Prostate gland (tissue), 2 donors: ENCODE results near the gene ZC3H8. TPM values are rescaled to one million over a fixed set of nuclear protein-coding genes. Genes with fewer than 3 reads are reported as not detected.

Source experiments
- DNase-seq: peaks from one replicate; pipeline ENCODE4 v3.0.0-alpha.2; 2019; ENCODE audit warnings: low spot score
- H3K27ac ChIP-seq, 2 donors: fragments of 200-600 bp; sonication (generic); 2 replicates each; pipeline ENCODE4 v1.5.1; 2017 to 2019
- H3K27me3 ChIP-seq: fragments of 200-600 bp; sonication (generic); replicated peaks from 2 replicates; pipeline ENCODE4 v1.5.1; 2019; ENCODE audit not compliant: insufficient read depth
- H3K36me3 ChIP-seq, 2 donors: fragments of 200-600 bp; sonication (generic); 1 replicate in 1 of 2; 2 replicates in 1 of 2; pipeline versions ENCODE4 v1.5.1 to v1.8.1; 2017 to 2019
- H3K4me1 ChIP-seq: fragments of 200-600 bp; sonication (generic); replicated peaks from 2 replicates; pipeline ENCODE4 v1.5.1; 2019
- H3K4me3 ChIP-seq, 2 donors: fragments of 200-600 bp; sonication (generic); 2 replicates each; pipeline ENCODE4 v1.5.1; 2017 to 2019
- H3K9me3 ChIP-seq: fragments of 200-600 bp; sonication (generic); 2 replicates; pipeline ENCODE4 v1.5.1; 2017
- POLR2A ChIP-seq: fragments of 450-650 bp; IDR thresholded peaks from one replicate; pipeline ENCODE4 v1.6.1; 2016; ENCODE audit warnings: antibody characterized with exemption, mild to moderate bottlenecking
- POLR2AphosphoS5 ChIP-seq: sonication (generic); formaldehyde crosslinking; IDR thresholded peaks from one replicate; pipeline ENCODE4 v1.6.1; 2017; ENCODE audit warnings: antibody characterized with exemption
- WGBS: methylation state at CpG from one replicate; pipeline ENCODE4 v1.1.5; 2018; 5-methylcytosine and 5-hydroxymethylcytosine counted together
- intact Hi-C: fragments of 100-400 bp; cut with DNase I; formaldehyde crosslinking; loops from one replicate; pipeline ENCODE4 v1.14.2; 2022
- total RNA-seq, 2 donors: library from RNA; depleted of rRNA; stranded (reverse); fragments of >200 nt; gene quantifications; one replicate each; pipeline ENCODE4 v1.1.0, GENCODE V29; 2016
- TF ChIP-seq, protein P1 (sequence below), 4 experiments: fragments of 200-600 bp in 2 of 4; fragments of 450-650 bp in 2 of 4; sonication (generic) in 2 of 4; IDR thresholded peaks; 1 replicate in 3 of 4; 2 replicates in 1 of 4; pipeline ENCODE4 v1.5.1; 2016 to 2019; ENCODE audit warnings: antibody characterized with exemption in 4 of 4, mild to moderate bottlenecking in 2 of 4, moderate library complexity in 2 of 4

Gene ZC3H8
- total RNA-seq, 2 donors from 2014 or later, result 3.3 to 4.9 TPM

DNA sequence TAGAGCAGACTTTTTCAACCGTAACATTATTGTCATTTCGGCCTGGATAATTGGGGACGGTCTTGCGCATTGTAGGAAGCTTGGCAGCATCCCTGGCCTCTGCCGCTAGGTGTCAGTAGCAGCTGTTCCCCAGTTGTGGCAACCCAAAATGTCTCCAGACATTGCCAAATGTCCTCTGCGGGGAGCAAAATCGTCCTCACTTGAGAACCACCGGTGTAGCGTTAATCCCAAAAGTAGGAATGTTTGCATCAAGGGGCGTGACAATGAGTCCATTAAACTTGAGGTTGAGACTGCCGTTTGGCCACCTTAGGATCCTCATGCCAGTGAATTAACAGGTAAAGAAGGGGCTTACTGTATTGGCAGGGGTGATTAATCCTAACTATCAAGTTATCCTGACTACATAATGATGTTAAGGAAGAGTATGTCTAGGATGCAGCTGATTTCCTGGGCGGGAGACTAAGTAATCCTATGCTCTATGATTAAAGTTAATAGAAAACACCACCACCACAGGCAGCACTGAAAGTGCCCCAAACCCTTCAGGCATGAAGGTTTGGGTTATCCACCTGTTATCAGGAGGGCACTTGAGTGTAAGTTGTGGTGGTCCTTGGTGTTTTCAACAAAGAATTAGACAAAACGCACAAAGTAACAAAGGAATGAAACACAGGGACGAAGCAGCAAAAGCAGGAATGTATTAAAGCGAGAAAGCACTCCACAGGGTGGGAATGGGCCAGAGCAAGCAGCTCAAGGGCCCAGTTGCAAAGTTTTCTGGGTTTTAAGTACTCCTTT lies 4.9 kb upstream of the ZC3H8 start:
- Histone ChIP-seq H3K4me1 (no peaks in the 10 kb centered on the region), H3K27ac (no peak overlapping the region), H3K9me3 (no peaks in the 10 kb centered on the region), H3K27me3 (no peaks in the 10 kb centered on the region), H3K36me3 (no peaks in the 10 kb centered on the region), H3K4me3 (no peak overlapping the region)
- peak; percentile 76 for DNase-seq
- WGBS, result 23% methylated on average over 15 of the region's 15 CpGs
- TF ChIP-seq POLR2A (no peak), POLR2AphosphoS5 (peak; percentile 52)
- TF ChIP-seq, protein P1, sequence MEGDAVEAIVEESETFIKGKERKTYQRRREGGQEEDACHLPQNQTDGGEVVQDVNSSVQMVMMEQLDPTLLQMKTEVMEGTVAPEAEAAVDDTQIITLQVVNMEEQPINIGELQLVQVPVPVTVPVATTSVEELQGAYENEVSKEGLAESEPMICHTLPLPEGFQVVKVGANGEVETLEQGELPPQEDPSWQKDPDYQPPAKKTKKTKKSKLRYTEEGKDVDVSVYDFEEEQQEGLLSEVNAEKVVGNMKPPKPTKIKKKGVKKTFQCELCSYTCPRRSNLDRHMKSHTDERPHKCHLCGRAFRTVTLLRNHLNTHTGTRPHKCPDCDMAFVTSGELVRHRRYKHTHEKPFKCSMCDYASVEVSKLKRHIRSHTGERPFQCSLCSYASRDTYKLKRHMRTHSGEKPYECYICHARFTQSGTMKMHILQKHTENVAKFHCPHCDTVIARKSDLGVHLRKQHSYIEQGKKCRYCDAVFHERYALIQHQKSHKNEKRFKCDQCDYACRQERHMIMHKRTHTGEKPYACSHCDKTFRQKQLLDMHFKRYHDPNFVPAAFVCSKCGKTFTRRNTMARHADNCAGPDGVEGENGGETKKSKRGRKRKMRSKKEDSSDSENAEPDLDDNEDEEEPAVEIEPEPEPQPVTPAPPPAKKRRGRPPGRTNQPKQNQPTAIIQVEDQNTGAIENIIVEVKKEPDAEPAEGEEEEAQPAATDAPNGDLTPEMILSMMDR (IDR thresholded peaks at IDR 0.05), result peak; percentile 65 to 92 (median 78)
- intact Hi-C loops, result loop anchor here (5.0 to 10.0 kb wide), 4 partner anchors 135 to 323 kb away; partner anchors contain the start of genes CHCHD5, RGPD8 and TMEM87B

DNA sequence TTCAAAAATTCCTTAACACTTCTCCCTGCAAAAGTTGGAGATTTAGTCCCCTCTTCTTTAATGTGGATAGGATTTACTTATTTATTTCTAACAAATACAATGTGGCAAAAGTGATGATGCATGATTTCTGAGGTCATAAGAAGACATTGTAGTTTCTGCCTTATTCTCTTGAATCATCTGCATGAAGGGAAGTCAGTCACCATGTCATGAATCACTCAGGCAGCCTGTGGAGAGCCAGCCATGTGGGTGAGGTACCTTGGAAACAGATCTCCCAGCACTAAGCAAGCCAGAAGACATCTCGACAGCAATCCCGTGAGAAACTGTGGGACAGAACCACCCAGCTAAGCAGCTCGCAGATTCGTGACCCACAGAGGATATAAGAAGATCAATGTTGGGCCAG lies 2.7 kb upstream of the ZC3H8 start:
- Histone ChIP-seq H3K36me3 (no peaks in the 10 kb centered on the region), H3K4me3 (no peak overlapping the region), H3K9me3 (no peaks in the 10 kb centered on the region), H3K27me3 (no peaks in the 10 kb centered on the region), H3K27ac (no peak overlapping the region), H3K4me1 (peaks cover 6% of the 10 kb centered on the region)
- WGBS, result 81% methylated on average over 4 of the region's 4 CpGs
- TF ChIP-seq POLR2AphosphoS5 (no peak), POLR2A (no peak)
- TF ChIP-seq, protein P1 (IDR thresholded peaks at IDR 0.05), result no peak
- no peak for DNase-seq
- intact Hi-C loops, result loop anchor here (5.0 to 10.0 kb wide), 4 partner anchors 133 to 325 kb away; partner anchors contain the start of genes CHCHD5, RGPD8 and TMEM87B

DNA sequence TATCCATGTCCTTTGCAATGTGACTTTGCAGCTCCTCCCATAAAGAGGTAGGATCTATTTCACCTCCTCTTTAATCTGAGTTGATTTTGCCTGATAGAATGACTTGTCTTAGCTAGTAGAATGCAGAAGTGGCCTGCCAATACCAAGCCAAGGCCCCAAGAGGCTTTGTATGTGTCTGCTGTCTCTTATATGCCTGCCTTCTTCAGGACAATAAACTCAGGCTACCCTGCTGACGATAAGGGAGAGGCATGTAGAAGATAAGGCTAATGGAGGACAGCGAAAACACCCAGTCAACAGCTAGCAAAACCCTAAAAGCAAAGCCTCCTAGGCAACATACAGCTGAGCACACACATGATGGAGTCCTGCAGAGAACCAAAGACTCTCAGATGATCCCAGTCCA lies 1.8 kb upstream of the ZC3H8 start:
- 79% methylated on average over 2 of the region's 2 CpGs for WGBS
- H3K27ac ChIP-seq, result no peak overlapping the region
- no peaks in the 10 kb centered on the region for H3K27me3 ChIP-seq
- no peak for DNase-seq
- H3K9me3 ChIP-seq, result no peaks in the 10 kb centered on the region
- no peak overlapping the region for H3K4me3 ChIP-seq
- H3K4me1 ChIP-seq, result peaks cover 6% of the 10 kb centered on the region
- intact Hi-C loops, result loop anchor here (5.0 to 10.0 kb wide), 4 partner anchors 132 to 326 kb away; partner anchors contain the start of genes CHCHD5, RGPD8 and TMEM87B
- H3K36me3 ChIP-seq, result no peaks in the 10 kb centered on the region
- TF ChIP-seq POLR2AphosphoS5, result no peak
- no peak for TF ChIP-seq POLR2A
- TF ChIP-seq, protein P1 (IDR thresholded peaks at IDR 0.05), result no peak

DNA sequence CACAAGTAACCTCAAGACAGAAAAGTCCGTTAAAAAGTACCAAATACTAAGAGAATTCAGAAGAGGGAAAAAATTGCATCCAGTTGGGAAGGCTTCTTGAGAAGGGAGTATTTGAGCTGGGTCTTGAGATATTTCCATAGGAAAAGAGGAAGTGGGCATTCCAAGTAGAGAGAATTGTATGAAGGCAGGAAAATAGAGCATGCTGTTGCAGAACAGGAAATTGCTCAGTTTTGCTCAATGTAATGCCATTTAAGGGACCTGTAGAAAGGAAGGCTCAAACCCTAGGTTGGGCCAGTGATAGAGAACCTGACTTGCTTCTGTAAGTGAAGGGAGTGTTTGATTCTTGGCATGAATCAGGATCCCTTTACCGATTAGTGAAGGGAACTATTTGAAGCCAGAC lies 1.0 kb upstream of the ZC3H8 start:
- H3K9me3 ChIP-seq, result no peaks in the 10 kb centered on the region
- intact Hi-C loops, result loop anchor here (5.0 to 10.0 kb wide), 4 partner anchors 131 to 326 kb away; partner anchors contain the start of genes CHCHD5, RGPD8 and TMEM87B
- H3K4me3 ChIP-seq, result no peak overlapping the region
- no peaks in the 10 kb centered on the region for H3K36me3 ChIP-seq
- no peaks in the 10 kb centered on the region for H3K27me3 ChIP-seq
- no peak for TF ChIP-seq POLR2AphosphoS5
- TF ChIP-seq, protein P1 (IDR thresholded peaks at IDR 0.05), result no peak
- WGBS, result 89% methylated on average over 2 of the region's 2 CpGs
- H3K27ac ChIP-seq, result no peak overlapping the region
- no peak for DNase-seq
- H3K4me1 ChIP-seq, result peaks cover 6% of the 10 kb centered on the region
